Esophagus squamous epithelium (tissue), 4 donors: Measurements from ENCODE around the gene DHRS4L2.
A peak's percentile ranks its signal among the peaks of the same experiment; 100 is the strongest.
"Not testable (repeated sequence)": the region's sequence is repeated elsewhere in the genome, so short reads cannot be mapped to it uniquely, and the experiment has no call there.

Experiments used
- POLR2A ChIP-seq, 4 donors: fragments of 450-650 bp; IDR thresholded peaks; one replicate each; pipeline ENCODE4 v1.6.1; 2017; ENCODE audit warnings: antibody characterized with exemption in 4 of 4, mild to moderate bottlenecking in 4 of 4, moderate library complexity in 3 of 4
- TF ChIP-seq, protein P1 (sequence below), 6 experiments: fragments of 450-650 bp in 4 of 6; fragments of 200-600 bp in 2 of 6; sonication (generic) in 2 of 6; IDR thresholded peaks; one replicate each; pipeline ENCODE4 v1.5.1; 2016 to 2019; ENCODE audit warnings: antibody characterized with exemption in 6 of 6, mild to moderate bottlenecking in 4 of 6, moderate library complexity in 4 of 6

DNA sequence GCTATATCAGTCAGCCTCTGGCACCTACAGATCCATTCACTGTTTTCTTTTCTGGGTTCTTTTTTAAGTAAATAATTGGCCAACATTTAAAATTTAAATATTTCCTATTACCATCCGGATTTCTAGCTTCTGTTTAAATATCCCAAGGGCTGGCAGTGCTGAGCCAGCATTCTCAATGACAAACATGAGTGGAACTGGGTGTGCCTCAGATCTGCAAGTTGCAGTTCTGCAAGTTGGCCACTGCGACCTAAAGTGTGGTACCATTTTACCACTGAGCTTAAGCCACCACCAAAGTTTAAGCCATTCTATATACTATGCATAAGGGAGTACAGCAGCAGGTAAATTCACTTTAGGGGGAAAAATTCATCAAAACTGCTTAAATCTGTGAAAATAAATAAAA, 31.2 kb downstream of the DHRS4L2 start:
- TF ChIP-seq, protein P1, sequence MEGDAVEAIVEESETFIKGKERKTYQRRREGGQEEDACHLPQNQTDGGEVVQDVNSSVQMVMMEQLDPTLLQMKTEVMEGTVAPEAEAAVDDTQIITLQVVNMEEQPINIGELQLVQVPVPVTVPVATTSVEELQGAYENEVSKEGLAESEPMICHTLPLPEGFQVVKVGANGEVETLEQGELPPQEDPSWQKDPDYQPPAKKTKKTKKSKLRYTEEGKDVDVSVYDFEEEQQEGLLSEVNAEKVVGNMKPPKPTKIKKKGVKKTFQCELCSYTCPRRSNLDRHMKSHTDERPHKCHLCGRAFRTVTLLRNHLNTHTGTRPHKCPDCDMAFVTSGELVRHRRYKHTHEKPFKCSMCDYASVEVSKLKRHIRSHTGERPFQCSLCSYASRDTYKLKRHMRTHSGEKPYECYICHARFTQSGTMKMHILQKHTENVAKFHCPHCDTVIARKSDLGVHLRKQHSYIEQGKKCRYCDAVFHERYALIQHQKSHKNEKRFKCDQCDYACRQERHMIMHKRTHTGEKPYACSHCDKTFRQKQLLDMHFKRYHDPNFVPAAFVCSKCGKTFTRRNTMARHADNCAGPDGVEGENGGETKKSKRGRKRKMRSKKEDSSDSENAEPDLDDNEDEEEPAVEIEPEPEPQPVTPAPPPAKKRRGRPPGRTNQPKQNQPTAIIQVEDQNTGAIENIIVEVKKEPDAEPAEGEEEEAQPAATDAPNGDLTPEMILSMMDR (IDR thresholded peaks at IDR 0.05), result peak in 5 of 6 experiments; percentile 10 to 41 (median 17)
- TF ChIP-seq POLR2A (IDR thresholded peaks at IDR 0.05), result not testable (repeated sequence)
